ENCODE data around the gene EFTUD2.

- TF ChIP-seq CTCF (IDR thresholded peaks at IDR 0.05) (no peak), POLR2A (IDR thresholded peaks at IDR 0.05) (no peak)
These were observed 23.7 kb upstream of the EFTUD2 start for GRCh38 chr17:44922746-44923470.

All from body of pancreas (tissue), 4 donors.